ENCODE data around the gene EXOC1L. TPM values are rescaled to one million over a fixed set of nuclear protein-coding genes. Genes with fewer than 3 reads are reported as not detected.

The EXOC1L gene, protein sequence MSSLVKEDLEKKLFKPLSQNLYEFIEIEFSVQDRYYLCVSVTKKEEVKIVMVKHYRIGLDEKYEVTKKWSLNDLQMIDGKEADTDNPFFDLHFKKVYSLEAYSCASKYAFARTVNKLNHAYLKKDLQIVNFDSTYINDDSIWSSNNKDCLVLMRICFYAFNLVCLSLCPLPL
- total RNA-seq (ENCODE audit: unreplicated experiment), result 0.83 TPM
- long read RNA-seq, result 0 reads

DNA sequence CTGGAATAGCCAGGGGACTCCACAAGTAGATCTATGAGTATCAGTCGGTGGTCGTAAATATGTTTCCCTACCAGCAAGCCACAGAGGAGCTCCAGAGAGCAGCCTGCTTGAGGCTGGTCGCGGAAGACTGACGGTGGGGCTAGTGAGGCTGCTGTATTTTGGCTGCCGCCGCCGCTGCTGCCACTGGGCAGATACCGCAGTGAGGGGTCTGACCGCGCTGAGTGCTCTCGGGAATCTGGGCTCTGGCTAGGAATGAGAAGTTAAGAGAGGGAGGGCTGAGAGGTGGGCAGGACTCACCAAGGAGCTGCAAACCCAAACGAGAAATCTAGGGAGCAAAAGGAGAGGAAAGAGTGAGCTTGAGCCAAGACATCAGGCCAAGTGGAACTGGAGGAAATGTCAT, at the start of gene EXOC1L:
EXOC1L (plus strand) TSS at position 157 of the 400 bp plus-strand sequence; CDS start at position 394, 237 bp downstream.
- peak within 1 kb of the TSS; percentile 60 for H3K27ac Mint-ChIP-seq (ENCODE audit: unreplicated experiment)
- peak; percentile 75 for DNase-seq
- H3K4me3 Mint-ChIP-seq (ENCODE audit: unreplicated experiment), result peak within 1 kb of the TSS; percentile 83
- H3K36me3 Mint-ChIP-seq (ENCODE audit: unreplicated experiment), result peaks cover 5% of the 10 kb centered on the region
- no peaks in the 10 kb centered on the region for H3K27me3 Mint-ChIP-seq (ENCODE audit: unreplicated experiment)
- peaks cover 5% of the 10 kb centered on the region for H3K4me1 Mint-ChIP-seq (ENCODE audit: low read depth, unreplicated experiment)
- H3K9me3 Mint-ChIP-seq (ENCODE audit: unreplicated experiment), result no peaks in the 10 kb centered on the region
- TF ChIP-seq, protein P1, sequence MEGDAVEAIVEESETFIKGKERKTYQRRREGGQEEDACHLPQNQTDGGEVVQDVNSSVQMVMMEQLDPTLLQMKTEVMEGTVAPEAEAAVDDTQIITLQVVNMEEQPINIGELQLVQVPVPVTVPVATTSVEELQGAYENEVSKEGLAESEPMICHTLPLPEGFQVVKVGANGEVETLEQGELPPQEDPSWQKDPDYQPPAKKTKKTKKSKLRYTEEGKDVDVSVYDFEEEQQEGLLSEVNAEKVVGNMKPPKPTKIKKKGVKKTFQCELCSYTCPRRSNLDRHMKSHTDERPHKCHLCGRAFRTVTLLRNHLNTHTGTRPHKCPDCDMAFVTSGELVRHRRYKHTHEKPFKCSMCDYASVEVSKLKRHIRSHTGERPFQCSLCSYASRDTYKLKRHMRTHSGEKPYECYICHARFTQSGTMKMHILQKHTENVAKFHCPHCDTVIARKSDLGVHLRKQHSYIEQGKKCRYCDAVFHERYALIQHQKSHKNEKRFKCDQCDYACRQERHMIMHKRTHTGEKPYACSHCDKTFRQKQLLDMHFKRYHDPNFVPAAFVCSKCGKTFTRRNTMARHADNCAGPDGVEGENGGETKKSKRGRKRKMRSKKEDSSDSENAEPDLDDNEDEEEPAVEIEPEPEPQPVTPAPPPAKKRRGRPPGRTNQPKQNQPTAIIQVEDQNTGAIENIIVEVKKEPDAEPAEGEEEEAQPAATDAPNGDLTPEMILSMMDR (IDR thresholded peaks at IDR 0.05; ENCODE audit: partially characterized antibody, unreplicated experiment), result no peak

DNA sequence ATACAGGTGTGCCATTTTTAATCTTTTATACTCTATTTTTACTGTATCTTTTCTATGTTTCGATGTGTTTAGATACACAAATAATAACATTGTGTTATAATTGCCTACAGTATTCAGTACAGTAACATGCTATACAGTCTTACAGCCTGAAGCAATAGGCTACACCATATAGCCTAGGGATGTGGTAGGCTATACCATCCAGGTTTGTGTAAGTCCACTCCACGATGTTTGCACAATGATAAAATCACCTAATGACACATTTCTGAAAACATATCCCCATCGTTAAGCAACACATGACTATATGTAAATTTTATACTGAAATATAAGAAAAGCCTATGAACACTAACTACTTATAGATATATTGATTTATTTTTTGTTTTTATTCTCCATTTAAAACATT, 48.9 kb upstream of the EXOC1L start:
- Mint-ChIP-seq H3K27ac (ENCODE audit: unreplicated experiment) (no peak overlapping the region), H3K4me1 (ENCODE audit: low read depth, unreplicated experiment) (peaks cover 7% of the 10 kb centered on the region), H3K27me3 (ENCODE audit: unreplicated experiment) (no peaks in the 10 kb centered on the region), H3K4me3 (ENCODE audit: unreplicated experiment) (no peak overlapping the region), H3K36me3 (ENCODE audit: unreplicated experiment) (no peaks in the 10 kb centered on the region), H3K9me3 (ENCODE audit: unreplicated experiment) (peaks cover 1% of the 10 kb centered on the region)
- DNase-seq, result no peak
- TF ChIP-seq, protein P1 (IDR thresholded peaks at IDR 0.05; ENCODE audit: partially characterized antibody, unreplicated experiment), result no peak

DNA sequence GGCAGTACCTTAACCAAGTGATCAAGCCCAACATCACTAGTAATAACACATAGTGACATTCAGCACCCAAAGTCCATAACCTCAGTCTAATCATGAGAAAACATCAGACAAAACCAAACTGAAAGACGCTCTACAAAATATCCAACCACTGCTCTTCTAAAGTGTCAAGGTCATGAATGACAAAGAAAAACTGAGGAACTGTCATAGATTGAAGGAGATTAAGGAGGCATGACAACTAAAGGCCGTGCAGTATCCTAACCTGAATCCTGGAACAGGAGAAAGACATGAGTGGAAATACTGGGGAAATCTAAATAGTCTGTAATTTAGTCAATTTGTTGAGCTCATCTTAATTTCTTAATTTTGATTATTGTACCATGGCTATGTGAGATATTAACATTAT, 38.2 kb upstream of the EXOC1L start:
- Mint-ChIP-seq H3K36me3 (ENCODE audit: unreplicated experiment) (no peaks in the 10 kb centered on the region), H3K27me3 (ENCODE audit: unreplicated experiment) (no peaks in the 10 kb centered on the region), H3K27ac (ENCODE audit: unreplicated experiment) (no peak overlapping the region), H3K9me3 (ENCODE audit: unreplicated experiment) (no peaks in the 10 kb centered on the region), H3K4me1 (ENCODE audit: low read depth, unreplicated experiment) (no peaks in the 10 kb centered on the region), H3K4me3 (ENCODE audit: unreplicated experiment) (no peak overlapping the region)
- no peak for DNase-seq
- TF ChIP-seq, protein P1 (IDR thresholded peaks at IDR 0.05; ENCODE audit: partially characterized antibody, unreplicated experiment), result no peak

DNA sequence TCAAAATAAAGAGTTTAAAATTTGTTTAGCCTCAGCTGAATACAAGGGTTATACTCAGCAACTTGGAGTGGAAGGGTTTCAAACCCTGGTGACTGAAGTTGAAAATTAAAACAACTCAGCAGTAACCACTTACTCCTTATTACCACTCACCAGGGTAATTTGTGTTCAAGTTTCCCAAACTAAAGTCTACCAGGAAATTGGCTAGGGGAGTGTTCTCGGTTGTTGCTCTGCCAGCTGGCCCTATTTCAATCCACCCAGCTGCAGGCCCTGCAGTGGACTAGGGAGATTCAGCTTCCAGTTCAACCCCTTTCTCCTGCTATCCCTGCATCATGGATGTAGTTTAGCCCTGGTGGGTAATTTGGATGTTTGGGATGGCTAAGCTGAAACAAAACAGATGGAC, 37.8 kb upstream of the EXOC1L start:
- Mint-ChIP-seq H3K36me3 (ENCODE audit: unreplicated experiment) (no peaks in the 10 kb centered on the region), H3K27ac (ENCODE audit: unreplicated experiment) (no peak overlapping the region), H3K27me3 (ENCODE audit: unreplicated experiment) (no peaks in the 10 kb centered on the region), H3K4me3 (ENCODE audit: unreplicated experiment) (no peak overlapping the region), H3K4me1 (ENCODE audit: low read depth, unreplicated experiment) (no peaks in the 10 kb centered on the region), H3K9me3 (ENCODE audit: unreplicated experiment) (no peaks in the 10 kb centered on the region)
- no peak for DNase-seq
- TF ChIP-seq, protein P1 (IDR thresholded peaks at IDR 0.05; ENCODE audit: partially characterized antibody, unreplicated experiment), result no peak

DNA sequence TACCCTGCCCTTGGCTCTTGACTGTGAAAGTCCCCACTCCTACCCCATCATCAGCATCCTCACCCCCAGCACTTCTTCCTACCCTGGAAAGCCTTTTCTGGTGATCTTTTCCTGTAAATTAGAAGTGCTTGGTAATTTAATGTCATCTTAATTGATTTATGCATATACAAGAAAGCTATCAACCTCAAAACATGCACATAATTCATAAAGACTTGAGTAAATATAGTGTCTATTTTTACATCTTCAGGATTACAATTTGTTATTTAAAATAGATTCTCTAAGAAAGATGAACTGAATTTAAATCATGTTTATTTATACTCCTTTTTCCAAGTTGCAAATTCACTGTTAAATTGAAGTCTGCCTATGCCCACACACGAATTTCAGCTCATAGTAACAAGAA, 36.0 kb upstream of the EXOC1L start:
- H3K4me3 Mint-ChIP-seq (ENCODE audit: unreplicated experiment), result no peak overlapping the region
- DNase-seq, result no peak
- H3K27ac Mint-ChIP-seq (ENCODE audit: unreplicated experiment), result no peak overlapping the region
- no peaks in the 10 kb centered on the region for H3K27me3 Mint-ChIP-seq (ENCODE audit: unreplicated experiment)
- H3K9me3 Mint-ChIP-seq (ENCODE audit: unreplicated experiment), result no peaks in the 10 kb centered on the region
- no peaks in the 10 kb centered on the region for H3K36me3 Mint-ChIP-seq (ENCODE audit: unreplicated experiment)
- TF ChIP-seq, protein P1 (IDR thresholded peaks at IDR 0.05; ENCODE audit: partially characterized antibody, unreplicated experiment), result no peak
- no peaks in the 10 kb centered on the region for H3K4me1 Mint-ChIP-seq (ENCODE audit: low read depth, unreplicated experiment)

Measured in glutamatergic neuron (in vitro differentiated cells).